Duodenal mucosa (tissue), 2 donors: ENCODE results near the gene PLEKHA7.
A peak's percentile ranks its signal among the peaks of the same experiment; 100 is the strongest.
"Not testable (repeated sequence)": the region's sequence is repeated elsewhere in the genome, so short reads cannot be mapped to it uniquely, and the experiment has no call there.

Experiments used
- H3K27ac ChIP-seq: one replicate; pipeline ENCODE4 v1.7.0; 2013; ENCODE audit warnings: low read depth, low read length
- H3K27me3 ChIP-seq, 2 donors: one replicate each; pipeline ENCODE4 v1.7.0; 2013; ENCODE audit warnings: low read length in 2 of 2, control low read depth in 1 of 2; ENCODE audit not compliant: insufficient read depth in 2 of 2, control insufficient read depth in 1 of 2
- H3K36me3 ChIP-seq, 2 donors: one replicate each; pipeline ENCODE4 v1.7.0; 2013; ENCODE audit warnings: low read length in 2 of 2, control low read depth in 1 of 2; ENCODE audit not compliant: insufficient read depth in 2 of 2, control insufficient read depth in 1 of 2
- H3K4me1 ChIP-seq, 2 donors: one replicate each; pipeline ENCODE4 v1.7.0; 2013; ENCODE audit warnings: low read length in 2 of 2, control low read depth in 1 of 2; ENCODE audit not compliant: insufficient read depth in 2 of 2, control insufficient read depth in 1 of 2
- H3K4me3 ChIP-seq, 2 donors: one replicate each; pipeline ENCODE4 v1.7.0; 2013; ENCODE audit warnings: low read length in 2 of 2, low read depth in 1 of 2
- H3K9ac ChIP-seq, 2 donors: one replicate each; pipeline ENCODE4 v1.7.0; 2013; ENCODE audit warnings: low read length in 2 of 2, low read depth in 1 of 2
- H3K9me3 ChIP-seq, 2 donors: one replicate each; pipeline ENCODE4 v1.7.0; 2013; ENCODE audit warnings: low read length in 2 of 2, control low read depth in 1 of 2; ENCODE audit not compliant: control insufficient read depth in 1 of 2

PLEKHA7 gene

DNA sequence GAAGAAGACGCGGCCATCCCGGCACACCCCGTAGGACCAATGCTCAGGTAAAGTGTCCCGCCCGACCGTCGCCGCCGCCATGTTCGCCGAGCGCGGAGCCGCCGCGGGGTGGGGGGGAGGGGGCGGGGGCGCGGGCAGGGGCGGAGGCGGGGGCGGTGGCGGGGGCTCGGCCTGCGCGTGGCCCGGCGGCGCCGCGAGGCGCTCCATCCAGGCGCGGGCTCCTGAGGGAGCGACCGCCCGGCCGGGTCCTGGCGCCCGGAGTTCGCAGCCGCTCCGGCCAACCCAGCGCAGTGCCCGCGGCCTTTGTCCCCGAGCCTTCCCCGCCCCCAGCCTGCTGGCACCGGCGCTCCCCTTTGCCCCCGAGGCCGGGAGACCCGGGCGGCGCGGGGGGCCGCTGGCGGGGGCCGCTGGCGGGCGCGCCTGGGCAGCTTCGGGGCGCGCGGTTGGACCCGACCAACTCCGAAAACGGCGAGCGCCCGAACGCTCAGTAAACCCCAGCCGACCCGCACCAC is at the start of gene PLEKHA7:
Gene PLEKHA7 (minus strand): TSS at position 94 of the 512 bp plus-strand sequence. CDS start 13 bp downstream, at position 81.
- no peaks in the 10 kb centered on the region for H3K27me3 ChIP-seq
- H3K27ac ChIP-seq = peak within 1 kb of the TSS; percentile 76
- H3K9ac ChIP-seq = peak within 1 kb of the TSS; percentile 79 to 82
- H3K4me1 ChIP-seq = peaks cover 21 to 22% of the 10 kb centered on the region in 2 donors
- peak within 1 kb of the TSS; percentile 79 to 81 for H3K4me3 ChIP-seq
- no peaks in the 10 kb centered on the region for H3K9me3 ChIP-seq
- H3K36me3 ChIP-seq = no peaks in the 10 kb centered on the region

DNA sequence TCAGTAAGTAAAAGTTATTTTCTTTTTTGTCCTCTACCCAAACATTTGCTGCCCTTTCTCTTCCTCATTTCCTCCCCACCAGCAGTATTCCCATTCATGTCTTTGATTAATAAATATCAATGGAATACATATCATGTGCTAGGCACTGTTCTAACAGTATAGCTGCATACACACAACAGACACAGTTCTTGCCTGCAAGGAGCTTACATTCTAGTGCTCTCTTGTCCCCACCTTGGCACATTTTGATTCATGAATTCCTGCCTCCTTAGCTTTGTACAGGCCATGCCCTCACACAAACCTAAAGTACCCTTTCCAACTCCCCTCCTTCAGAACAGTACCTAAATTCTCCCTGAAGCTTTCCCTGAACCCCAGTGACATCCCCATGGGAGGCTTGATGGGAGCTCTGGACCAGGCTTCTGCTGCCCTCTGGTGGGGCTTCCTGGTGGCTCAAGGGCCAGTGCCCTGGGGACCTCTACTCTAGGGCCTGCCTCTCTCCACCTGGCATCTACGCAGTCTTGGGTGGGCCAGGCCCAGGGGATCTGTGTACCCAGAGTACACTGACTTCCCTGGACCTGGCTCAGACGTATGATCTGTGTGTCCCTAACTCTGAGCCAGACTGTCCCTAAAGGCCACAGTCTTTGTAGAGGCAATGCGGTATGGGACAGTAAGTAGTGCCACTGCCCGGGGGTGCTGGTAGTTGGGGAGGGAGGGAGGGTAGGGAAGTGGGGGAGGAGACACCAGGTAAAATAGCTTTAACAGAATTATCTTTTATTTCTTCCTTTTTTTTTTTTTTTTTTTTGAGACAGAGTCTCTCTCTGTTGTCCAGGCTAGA is 49.2 kb upstream of the PLEKHA7 start:
- no peak overlapping the region for H3K4me3 ChIP-seq
- H3K4me1 ChIP-seq = no peaks in the 10 kb centered on the region
- H3K9me3 ChIP-seq = no peaks in the 10 kb centered on the region
- H3K27ac ChIP-seq = no peak overlapping the region
- no peaks in the 10 kb centered on the region for H3K36me3 ChIP-seq
- H3K9ac ChIP-seq = no peak overlapping the region
- H3K27me3 ChIP-seq = no peaks in the 10 kb centered on the region

DNA sequence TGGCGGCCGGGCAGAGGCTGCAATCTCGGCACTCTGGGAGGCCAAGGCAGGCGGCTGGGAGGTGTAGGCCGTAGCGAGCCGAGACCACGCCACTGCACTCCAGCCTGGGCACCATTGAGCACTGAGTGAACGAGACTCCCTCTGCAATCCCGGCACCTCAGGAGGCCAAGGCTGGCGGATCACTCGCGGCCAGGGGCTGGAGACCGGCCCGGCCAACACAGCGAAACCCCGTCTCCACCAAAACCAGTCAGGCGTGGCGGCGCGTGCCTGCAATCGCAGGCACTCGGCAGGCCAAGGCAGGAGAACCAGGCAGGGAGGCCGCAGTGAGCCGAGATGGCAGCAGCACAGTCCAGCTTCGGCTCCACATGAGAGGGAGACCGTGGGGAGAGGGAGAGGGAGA is 36.9 kb upstream of the PLEKHA7 start:
- not testable (repeated sequence) for H3K27ac ChIP-seq, H3K36me3 ChIP-seq, H3K9ac ChIP-seq, H3K9me3 ChIP-seq, H3K4me3 ChIP-seq, H3K4me1 ChIP-seq, H3K27me3 ChIP-seq

GRCh38 chr11:17048491-17048890 is 34.3 kb upstream of the PLEKHA7 start:
- H3K27me3 ChIP-seq, H3K36me3 ChIP-seq, H3K9me3 ChIP-seq, H3K4me1 ChIP-seq, H3K9ac ChIP-seq, H3K27ac ChIP-seq: not testable (repeated sequence)
- peak overlapping the region in 1 of 2 donors; percentile 22 for H3K4me3 ChIP-seq

GRCh38 chr11:17046690-17047089 is 32.5 kb upstream of the PLEKHA7 start:
- Histone ChIP-seq H3K9me3 (no peaks in the 10 kb centered on the region), H3K4me1 (no peaks in the 10 kb centered on the region)

GRCh38 chr11:17036666-17037658 is 22.7 kb upstream of the PLEKHA7 start:
- H3K4me3 ChIP-seq = no peak overlapping the region

More at GRCh38 chr11:17046690-17047089, 32.5 kb upstream of the PLEKHA7 start:
- Histone ChIP-seq H3K36me3 (no peaks in the 10 kb centered on the region), H3K27me3 (no peaks in the 10 kb centered on the region), H3K27ac (no peak overlapping the region), H3K9ac (no peak overlapping the region), H3K4me3 (no peak overlapping the region)

GRCh38 chr11:17034027-17034426 is 19.8 kb upstream of the PLEKHA7 start:
- H3K27me3 ChIP-seq, H3K4me3 ChIP-seq, H3K36me3 ChIP-seq, H3K4me1 ChIP-seq, H3K9me3 ChIP-seq, H3K9ac ChIP-seq, H3K27ac ChIP-seq: not testable (repeated sequence)

More at GRCh38 chr11:17036666-17037658, 22.7 kb upstream of the PLEKHA7 start:
- no peaks in the 10 kb centered on the region for H3K4me1 ChIP-seq
- no peaks in the 10 kb centered on the region for H3K9me3 ChIP-seq
- no peaks in the 10 kb centered on the region for H3K27me3 ChIP-seq
- no peak overlapping the region for H3K9ac ChIP-seq
- H3K36me3 ChIP-seq = no peaks in the 10 kb centered on the region
- no peak overlapping the region for H3K27ac ChIP-seq

DNA sequence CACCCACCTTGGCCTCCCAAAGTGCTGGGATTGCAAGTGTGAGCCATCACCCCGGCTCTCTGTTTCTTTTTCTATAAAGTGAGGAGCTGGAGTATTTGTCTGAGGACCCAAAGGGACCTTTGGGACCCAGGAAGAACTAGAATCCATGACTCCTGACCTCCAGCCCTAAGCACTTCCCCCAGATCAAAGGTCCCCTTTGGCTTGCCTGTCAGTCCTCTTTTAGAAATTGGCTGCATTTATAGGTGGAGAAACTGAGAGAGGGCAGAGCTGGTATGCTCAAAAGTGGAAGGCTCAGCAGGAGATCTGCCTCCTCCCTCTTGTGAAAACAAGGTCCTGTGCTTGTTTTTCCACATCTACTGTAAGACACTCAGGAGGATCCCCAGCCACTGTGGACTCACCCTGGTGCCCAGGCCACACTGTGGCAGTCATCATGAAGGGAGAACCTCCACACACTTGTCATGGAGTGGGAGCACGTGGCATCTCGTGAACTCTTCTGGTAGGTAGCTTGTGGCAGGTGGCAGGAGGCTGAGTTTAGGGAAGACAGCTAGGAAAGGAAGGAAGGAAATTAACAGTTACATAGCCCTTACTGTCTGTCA is 12.4 kb upstream of the PLEKHA7 start:
- H3K36me3 ChIP-seq = peaks cover 3 to 7% of the 10 kb centered on the region in 2 donors
- no peaks in the 10 kb centered on the region for H3K9me3 ChIP-seq
- H3K27ac ChIP-seq = no peak overlapping the region
- H3K4me1 ChIP-seq = no peaks in the 10 kb centered on the region
- no peak overlapping the region for H3K9ac ChIP-seq
- H3K27me3 ChIP-seq = no peaks in the 10 kb centered on the region
- no peak overlapping the region for H3K4me3 ChIP-seq

GRCh38 chr11:17024924-17025323 is 10.7 kb upstream of the PLEKHA7 start:
- Histone ChIP-seq H3K9ac (no peak overlapping the region), H3K4me1 (no peaks in the 10 kb centered on the region), H3K4me3 (no peak overlapping the region), H3K9me3 (no peaks in the 10 kb centered on the region), H3K36me3 (peaks cover 7 to 8% of the 10 kb centered on the region in 2 donors), H3K27ac (no peak overlapping the region), H3K27me3 (no peaks in the 10 kb centered on the region)
